ENCODE data around the gene CASZ1. TPM values are rescaled to one million over a fixed set of nuclear protein-coding genes. Genes with fewer than 3 reads are reported as not detected.

The CASZ1 gene
- polyA plus RNA-seq, 1 experiment, result 0.06 TPM

- Histone ChIP-seq H3K4me3 (ENCODE audit: low read depth, low read length) (peak overlapping the region; percentile 44), H3K27ac (ENCODE audit: low read depth, low read length) (no peak overlapping the region), H3K27me3 (ENCODE audit: control insufficient read depth, insufficient read depth, low read length) (peaks cover 59% of the 10 kb centered on the region), H3K9me3 (ENCODE audit: control insufficient read depth, insufficient read depth, low read length) (no peaks in the 10 kb centered on the region; the same call in 1 of the 2 replicates)
- ChIA-PET CTCF (no interaction called here), POLR2A (interaction anchor here (0.7 kb wide), 1 partner anchor 177 kb away, joined by 3 read pairs; no protein-coding TSS in a partner anchor)
- TF ChIP-seq CTCF (IDR thresholded peaks at IDR 0.05; ENCODE audit: low read depth, low read length), result no peak
- DNase-seq (ENCODE audit: low read depth, low spot score), result no peak
These were observed 1.6 kb downstream of the CASZ1 start for GRCh38 chr1:10794724-10795275.

- Histone ChIP-seq H3K4me3 (ENCODE audit: low read depth, low read length) (no peak overlapping the region), H3K9me3 (ENCODE audit: control insufficient read depth, insufficient read depth, low read length) (no peaks in the 10 kb centered on the region; the same call in 1 of the 2 replicates), H3K27ac (ENCODE audit: low read depth, low read length) (no peak overlapping the region), H3K27me3 (ENCODE audit: control insufficient read depth, insufficient read depth, low read length) (peaks cover 57% of the 10 kb centered on the region)
- CTCF ChIA-PET, result no interaction called here
- DNase-seq (ENCODE audit: low read depth, low spot score), result no peak
- POLR2A ChIA-PET, result no interaction called here
- TF ChIP-seq CTCF (IDR thresholded peaks at IDR 0.05; ENCODE audit: low read depth, low read length), result no peak
These were observed 3.3 kb downstream of the CASZ1 start for GRCh38 chr1:10793129-10793651.

- no peak for DNase-seq (ENCODE audit: low read depth, low spot score)
- H3K4me3 ChIP-seq (ENCODE audit: low read depth, low read length), result no peak overlapping the region
These were observed 5.1 kb downstream of the CASZ1 start for GRCh38 chr1:10791105-10791951.

GRCh38 chr1:10789803-10790702 is 6.4 kb downstream of the CASZ1 start:
- H3K4me3 ChIP-seq (ENCODE audit: low read depth, low read length), result no peak overlapping the region
- H3K27me3 ChIP-seq (ENCODE audit: control insufficient read depth, insufficient read depth, low read length), result peaks cover 68% of the 10 kb centered on the region
- no peak for DNase-seq (ENCODE audit: low read depth, low spot score)
- TF ChIP-seq CTCF (IDR thresholded peaks at IDR 0.05; ENCODE audit: low read depth, low read length), result no peak
- H3K9me3 ChIP-seq (ENCODE audit: control insufficient read depth, insufficient read depth, low read length), result no peaks in the 10 kb centered on the region; the same call in 1 of the 2 replicates
- H3K27ac ChIP-seq (ENCODE audit: low read depth, low read length), result no peak overlapping the region
- ChIA-PET POLR2A (no interaction called here), CTCF (no interaction called here)

More at GRCh38 chr1:10791105-10791951, 5.1 kb downstream of the CASZ1 start:
- ChIA-PET POLR2A (no interaction called here), CTCF (no interaction called here)
- H3K9me3 ChIP-seq (ENCODE audit: control insufficient read depth, insufficient read depth, low read length), result no peaks in the 10 kb centered on the region; the same call in 1 of the 2 replicates
- no peak for TF ChIP-seq CTCF (IDR thresholded peaks at IDR 0.05; ENCODE audit: low read depth, low read length)
- H3K27me3 ChIP-seq (ENCODE audit: control insufficient read depth, insufficient read depth, low read length), result peaks cover 67% of the 10 kb centered on the region
- no peak overlapping the region for H3K27ac ChIP-seq (ENCODE audit: low read depth, low read length)
